Stimulated activated CD4-positive, alpha-beta T cell treated with anti-CD3 and anti-CD28 coated beads, Interleukin-1b, Interleukin-23, amount 100 ng/mL, for 24 hours (primary cell): ENCODE data around the gene LARP6.
"Not testable (repeated sequence)": the region's sequence is repeated elsewhere in the genome, so short reads cannot be mapped to it uniquely, and the experiment has no call there.

ENCODE experiments used
- DNase-seq, 4 experiments: peaks; one replicate each; pipeline ENCODE4 v3.0.0-alpha.2; 2020; ENCODE audit warnings: low read depth in 4 of 4, low spot score in 1 of 4

Gene LARP6

DNA sequence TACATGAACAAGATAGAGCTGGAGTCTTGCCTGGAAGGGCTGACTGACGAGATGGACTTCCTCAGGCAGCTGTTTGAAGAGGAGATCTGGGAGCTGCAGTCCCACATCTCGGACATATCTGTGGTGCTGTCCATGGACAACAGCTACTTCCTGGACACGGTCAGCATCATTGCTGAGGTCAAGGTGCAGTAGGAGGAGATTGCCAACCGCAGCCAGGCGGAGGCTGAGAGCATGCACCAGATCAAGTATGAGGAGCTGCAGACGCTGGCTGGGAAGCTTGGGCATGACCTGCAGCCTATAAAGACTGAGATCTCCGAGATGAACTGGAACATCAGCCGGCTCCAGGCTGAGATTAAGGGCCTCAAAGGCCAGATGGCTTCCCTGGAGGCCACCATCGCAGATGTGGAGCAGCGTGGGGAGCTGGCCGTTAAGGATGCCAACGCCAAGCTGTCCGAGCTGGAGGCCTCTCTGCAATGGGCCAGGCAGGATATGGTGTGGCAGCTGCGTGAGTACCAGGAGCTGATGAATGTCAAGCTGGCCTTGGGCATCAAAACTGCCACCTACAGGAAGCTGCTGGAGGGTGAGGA is 5.5 kb upstream of the LARP6 start:
- no peak for DNase-seq

DNA sequence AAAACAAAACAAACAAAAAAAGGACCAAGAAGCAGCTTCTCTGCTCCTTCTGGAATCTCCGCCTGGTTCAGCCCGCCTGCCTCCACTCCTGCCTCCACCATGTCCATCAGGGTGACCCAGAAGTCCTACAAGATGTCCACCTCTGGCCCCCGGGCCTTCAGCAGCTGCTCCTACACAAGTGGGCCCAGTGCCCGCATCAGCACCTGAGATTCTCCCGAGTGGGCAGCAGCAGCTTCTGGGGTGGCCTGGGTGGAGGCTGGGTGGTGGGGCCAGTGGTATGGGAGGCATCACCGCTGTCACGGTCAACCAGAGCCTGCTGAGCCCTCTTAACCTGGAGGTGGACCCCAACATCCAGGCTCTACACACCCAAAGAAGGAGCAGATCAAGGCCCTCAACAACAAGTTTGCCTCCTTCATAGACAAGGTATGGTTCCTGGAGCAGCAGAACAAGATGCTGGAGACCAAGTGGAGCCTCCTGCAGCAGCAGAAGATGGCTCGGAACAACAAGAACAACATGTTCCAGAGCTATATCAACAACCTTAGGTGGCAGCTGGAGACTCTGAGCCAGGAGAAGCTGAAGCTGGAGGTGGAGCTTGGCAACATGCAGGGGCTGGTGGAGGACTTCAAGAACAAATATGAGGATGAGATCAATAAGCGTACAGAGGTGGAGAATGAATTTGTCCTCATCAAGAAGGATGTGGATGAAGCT is 4.8 kb upstream of the LARP6 start:
- DNase-seq = not testable (repeated sequence)

DNA sequence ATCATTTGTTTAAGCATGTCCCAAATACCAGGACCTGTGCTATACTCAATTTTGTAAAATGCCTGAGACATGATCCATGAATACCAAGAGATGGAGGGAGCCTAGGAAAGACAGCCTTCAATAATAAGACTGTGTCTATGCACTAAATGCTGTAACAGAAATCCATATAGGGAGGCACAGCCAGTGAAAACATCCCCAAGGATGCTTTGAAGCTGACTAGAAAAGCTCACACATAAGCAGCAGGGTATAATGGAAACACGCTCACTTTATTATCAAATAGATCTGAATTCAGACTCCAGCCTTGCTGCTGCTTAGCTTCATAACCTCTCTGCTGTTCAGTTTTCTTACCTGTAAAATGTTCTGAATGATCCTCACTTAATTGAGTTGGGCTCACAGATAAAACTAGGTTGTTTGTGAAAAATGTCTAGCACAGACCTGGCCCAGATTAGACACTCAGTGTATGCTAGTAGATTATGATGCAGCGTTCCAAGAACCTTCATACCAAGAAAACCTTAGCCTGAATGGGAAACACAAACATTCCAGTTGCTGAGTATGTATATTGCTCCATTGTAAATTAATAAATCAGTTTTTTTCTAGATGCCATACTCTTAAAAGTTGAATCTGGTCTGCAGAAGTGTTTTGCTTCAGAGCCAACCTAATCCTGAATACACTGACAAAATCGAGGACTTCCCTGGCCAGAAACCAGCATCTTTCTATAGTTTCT is 3.8 kb upstream of the LARP6 start:
- no peak for DNase-seq

DNA sequence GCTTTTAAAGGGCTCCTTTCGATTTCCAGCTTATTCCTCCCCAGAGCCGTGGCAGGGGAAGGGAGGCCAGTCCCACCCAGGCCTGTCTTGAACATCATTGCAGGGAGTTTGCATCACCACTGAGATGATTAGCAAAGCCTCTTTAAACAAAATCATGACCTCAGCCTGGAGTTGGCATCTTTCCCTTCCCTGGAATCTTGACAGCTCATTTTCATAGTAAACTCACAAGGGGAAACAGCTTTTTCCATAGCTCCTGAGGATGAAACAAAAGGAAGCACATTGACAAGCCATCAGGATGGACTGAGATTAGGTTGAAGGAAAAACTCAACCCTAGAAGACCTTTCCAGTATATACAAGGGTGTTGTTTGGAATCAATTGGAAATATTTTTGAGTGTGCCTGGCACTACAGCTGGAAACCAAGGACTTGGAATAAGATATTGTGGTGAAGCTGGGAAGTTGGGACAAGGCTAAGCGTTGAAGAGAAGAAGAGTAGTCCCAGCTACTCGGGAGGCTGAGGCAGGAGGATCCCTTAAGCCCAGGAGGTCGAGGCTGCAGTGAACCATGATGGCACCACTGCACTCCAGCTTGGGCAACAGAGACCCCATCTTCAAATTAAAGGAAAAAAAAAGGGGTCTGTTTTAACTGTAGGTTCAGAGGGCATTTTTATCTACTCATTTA is 3.1 kb upstream of the LARP6 start:
- DNase-seq = no peak

DNA sequence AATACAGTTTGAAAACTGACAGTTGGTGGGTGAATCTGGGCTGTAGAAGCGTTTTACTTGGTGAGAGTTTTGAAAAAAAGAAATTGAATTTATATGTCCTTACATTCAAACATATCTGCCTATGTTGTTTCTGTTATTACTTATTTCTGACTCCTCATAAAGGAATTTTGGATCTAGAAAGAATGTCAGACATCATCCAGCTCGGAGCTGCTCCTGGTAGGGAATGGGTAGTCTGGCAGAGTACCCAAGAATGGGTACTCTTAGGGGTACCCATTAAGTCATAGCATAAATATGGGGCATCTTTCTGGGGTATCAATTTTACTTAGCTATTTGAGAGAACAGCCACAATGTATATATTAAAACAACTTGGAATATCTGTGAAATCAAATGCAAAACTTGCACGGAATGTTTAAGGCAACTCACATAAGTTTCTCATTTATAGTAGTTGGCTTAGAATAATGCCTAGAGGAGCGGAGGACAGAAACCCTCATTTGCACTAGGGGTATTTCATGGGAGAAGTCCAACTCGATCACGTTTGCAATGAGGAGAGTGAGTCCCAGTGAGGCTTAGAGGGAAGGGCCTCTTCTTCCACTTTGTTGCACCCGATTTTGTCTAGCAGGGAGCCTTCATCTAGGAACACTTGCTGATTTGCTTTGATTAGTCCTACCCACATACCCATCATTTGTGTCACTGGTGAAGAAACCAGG is 2.4 kb upstream of the LARP6 start:
- no peak for DNase-seq

DNA sequence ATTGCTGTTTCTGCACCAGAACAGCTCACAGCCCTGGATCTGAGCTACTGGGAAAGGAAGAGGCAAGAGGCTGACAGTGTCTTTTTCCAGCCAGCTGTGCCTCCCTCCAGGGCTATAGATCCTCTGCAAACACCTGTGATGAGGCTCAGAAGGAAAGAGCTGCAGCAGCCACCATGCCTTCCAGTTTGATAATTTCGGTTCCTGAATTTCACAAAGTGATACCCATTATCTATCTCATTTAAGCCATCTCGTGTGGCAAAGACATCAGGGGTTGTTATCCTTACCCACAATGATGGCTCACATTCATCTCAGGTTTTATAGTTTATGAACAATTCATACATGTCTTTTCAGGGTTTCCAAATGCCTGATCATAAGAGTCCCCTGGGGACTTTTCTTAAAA is 1.8 kb upstream of the LARP6 start:
- DNase-seq = no peak

DNA sequence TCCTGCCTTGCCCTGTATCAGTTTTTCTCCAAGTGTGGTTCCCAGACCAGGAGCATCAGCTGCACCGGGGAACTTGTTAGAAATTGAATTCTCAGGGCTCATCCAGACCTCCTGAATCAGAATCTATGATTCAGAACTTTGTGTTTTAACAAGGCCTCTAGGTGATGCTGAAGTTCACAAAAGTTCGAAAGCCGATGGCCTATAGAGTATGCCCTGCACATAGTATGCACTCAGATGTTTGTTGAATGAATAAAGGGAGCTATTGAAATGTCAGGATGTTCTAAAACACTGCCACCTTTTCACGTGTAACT is 664 bp upstream of the LARP6 start:
- no peak for DNase-seq

DNA sequence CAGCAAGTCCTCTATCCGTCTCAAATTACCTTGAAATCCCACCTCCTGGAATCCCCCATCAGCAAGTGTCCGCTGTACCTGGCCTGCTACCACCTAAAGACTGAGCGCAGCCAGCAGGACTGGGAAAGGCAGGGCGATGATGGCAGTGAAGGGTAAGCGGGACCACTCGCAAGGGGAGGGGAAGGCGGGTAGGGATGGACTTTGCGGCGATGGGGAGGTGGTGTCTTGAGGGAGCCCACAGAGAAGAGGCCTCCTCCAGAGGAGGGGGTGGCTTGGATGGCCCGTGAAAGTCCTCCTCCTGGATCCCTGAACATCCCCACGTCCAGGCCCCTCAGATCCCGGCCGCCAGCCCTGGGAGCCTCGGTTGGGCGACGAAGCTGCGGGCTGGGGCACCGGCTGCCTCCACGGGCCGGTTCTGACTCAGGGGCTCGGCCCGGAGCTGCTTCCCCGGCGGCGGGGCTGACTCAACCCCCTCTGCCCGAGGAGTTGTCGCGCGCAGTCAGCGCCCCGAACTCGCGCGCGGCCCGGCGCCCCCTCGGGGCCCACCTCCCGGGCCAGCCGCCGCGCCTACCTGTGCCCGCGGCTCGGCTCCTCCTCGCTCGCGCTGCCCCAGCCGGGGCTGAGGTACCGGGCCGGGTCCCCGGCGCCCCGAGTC is 512 bp downstream of the LARP6 start:
- DNase-seq = no peak

DNA sequence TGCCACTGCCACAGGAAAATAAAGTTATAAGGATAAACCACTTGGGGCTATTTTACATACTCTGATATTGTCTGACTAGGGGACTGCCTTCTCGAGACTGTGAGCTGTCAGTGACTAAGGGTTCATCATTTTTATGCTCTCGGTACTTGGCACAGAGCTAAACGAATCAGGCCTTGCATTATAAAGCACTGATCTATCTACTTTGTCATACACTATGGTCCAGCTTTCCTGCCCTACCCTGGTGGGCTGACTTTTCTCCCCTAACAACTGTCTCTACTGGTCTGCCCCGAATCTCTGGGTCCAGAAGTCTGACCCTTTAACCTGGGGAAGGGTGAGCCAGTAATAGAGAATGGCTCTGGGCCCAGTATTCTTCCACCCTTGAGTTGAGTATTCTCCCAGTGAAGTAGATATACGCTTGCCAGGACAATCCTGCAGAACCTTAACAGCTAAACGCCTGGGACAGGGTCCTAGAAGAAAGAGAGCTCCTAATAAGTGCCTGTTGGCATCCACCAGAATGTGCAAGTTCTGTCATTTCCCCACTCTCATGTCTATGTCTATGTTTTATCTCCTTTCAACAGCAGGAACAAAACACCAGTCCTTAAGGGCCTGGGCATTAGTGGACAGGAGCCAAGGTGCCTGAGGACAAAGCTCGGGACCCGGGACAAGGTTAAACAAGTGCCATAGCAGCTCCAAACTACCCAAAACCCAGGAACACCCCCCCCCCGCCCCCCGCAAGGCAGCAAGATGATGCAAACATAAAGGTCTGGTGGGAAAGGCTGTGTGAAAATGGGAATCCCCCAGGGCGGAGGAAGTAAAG is 1.2 kb downstream of the LARP6 start:
- no peak for DNase-seq

DNA sequence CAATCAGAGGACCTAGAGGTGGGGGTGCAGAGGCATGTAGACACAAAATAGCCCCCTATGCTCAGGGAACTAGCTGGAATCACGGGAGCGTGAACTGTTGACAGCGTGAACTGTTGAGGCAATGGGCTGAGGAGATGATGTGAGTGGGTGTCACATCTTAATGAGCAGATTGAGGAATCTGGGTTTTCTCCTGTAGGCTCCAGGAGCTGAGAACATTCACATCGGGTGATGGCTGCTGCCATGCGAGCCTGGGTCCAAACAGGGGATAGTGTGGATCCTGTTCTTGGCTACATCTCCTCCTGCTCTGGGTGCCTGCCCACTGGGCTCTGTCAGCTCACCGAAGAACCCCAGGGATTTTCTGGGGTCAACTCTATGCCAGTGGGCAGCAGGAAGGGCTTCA is 2.1 kb downstream of the LARP6 start:
- no peak for DNase-seq

DNA sequence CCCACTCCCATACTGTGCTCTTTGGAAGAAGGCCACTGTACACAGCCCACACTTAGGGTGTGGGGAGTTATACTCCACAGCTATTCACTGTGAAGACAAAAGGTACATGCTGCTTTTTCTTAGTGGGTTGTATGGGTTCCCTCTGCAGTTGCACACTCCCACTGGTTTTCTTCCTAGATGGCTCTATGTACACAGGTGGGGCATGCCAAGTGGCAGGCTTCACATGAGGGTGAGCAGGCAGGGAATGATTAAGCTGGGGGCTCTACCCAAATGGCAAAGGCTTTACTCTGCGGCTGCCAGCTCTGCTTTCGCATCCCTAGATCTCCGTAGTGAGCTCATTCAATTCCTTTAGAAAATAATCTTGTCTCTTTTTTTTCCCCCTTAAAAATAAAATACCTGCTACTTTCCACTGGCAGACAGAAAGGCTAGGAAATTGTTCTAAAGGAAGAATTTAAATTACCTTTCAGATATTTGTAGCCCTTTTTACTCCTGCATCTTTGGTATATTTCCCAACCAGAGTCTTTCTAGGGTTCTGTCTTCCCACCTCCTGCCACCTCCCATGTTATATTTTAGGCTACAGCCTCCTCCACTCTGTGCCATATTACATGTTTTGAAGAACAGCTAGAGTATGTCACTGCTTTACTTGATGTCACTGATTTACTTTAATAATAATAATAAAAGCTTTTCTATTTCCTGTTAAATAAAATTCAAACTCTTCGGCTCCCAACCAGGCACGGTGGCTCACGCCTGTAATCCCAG is 8.2 kb downstream of the LARP6 start:
- no peak for DNase-seq

DNA sequence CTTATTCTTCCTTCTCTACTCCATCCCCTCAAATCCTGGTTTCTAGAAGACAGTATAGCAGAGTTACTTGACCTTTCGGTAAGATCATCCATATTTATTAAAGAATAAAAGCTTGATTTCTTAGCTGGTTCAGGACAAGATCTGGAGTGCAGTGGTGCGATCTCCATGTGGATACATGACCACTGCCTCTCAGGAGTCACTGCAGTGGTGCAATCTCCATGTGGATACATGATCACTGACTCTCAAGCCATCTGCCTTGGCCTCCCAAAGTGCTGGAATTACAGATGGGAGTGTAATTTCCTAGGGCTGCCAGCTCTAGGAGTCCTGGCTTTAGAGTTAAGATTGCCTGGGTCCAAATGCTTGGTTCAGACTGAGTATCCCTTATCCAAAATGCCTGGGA is 16.5 kb downstream of the LARP6 start:
- DNase-seq = no peak

DNA sequence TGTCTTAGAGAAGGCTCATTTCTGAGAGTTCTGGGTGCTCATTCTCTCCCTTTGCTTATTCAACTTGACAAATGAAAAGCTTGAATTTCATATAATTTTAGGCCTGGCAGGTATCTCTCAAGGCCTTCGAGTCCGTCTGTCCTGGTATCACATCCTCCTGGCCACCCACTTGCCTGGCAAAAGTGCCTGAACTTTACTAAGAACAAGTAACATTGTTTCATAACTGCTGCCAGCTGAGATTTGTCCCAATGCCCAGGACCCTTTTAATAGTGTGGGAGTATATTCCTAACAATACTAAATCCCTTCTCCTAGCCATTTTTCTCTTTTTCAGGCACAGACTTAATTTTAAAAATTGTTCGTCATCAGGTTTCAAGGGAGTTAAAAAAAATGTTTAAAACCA is 18.1 kb downstream of the LARP6 start:
- no peak for DNase-seq

DNA sequence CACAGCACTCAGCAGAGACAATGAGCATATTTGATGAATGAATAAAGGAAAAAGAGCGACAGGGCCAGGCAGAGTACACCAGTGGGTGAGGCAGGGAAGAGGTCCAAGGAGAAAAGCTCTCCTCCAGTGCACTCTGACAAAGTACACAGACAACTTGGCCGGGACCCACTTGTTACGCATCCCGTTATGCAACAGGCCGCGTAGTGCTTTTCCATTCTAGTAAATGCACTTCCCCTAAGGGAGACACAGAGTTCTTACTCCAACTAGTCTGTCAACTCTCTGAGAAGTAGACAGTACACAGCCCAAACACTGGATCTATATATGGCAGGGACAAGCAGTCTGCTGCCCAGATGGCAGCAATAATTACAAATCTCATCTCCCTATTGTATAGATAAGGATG is 18.5 kb downstream of the LARP6 start:
- DNase-seq = no peak

DNA sequence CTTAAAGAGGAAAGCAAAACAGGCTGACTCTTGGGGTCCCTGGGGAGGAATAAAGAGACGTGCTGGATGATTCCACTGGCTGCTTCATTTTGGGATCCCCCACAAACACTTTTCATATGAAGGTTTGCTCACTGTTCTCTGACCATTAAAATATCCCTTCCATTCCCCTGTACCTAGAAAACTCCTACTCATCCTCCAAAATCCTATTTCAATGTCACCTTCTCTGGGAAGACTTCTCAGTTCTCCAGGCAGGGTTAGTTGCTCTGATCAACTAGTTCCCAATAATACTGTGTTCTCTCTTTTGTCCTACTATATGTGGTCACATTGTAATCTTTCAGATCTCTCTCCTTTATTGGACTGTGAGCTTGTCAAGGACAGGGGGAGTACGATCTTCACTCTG is 19.0 kb downstream of the LARP6 start:
- no peak for DNase-seq

DNA sequence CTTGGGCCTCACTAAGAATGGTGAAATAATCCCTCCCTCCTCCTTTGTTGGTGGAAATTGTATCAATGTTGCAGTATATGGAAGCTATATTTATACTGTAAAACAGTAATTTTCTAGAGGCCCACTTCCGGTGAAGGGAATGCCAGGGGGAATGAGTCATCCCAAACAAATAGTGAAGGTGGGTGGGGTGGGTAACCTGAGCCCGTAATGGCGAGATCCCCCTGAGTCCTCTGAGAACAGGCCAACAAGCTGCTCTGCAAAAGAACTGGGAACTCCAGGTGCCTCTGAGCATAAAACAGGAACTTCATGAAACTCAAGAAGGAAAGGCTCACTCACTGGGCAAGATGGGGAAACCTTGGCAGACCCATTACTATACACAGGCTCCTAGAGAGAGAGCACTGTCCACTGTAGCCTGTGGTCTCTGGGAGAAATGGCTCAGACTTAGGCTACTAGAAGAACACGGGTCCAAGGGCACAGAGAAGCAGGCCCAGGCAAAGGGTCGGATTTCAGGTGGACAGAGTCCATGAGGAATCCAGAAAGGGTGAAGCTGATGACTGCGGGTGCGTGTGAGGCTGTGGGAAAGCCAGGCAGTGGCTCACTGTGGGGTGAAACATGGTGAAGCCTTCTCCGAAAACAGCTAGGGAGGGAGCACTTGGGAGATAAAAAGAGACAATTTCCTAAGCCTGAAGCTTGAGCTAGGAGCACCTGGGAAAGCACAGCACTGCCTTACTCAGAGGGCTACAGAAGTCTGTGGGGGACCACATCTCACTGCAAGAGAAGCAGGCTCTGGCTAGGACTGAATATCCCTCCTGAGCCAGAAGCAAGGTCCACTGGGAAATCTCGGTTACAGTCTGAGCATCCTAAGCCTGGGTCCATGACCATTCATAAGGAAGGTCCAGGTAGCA is 19.8 kb downstream of the LARP6 start:
- no peak for DNase-seq

DNA sequence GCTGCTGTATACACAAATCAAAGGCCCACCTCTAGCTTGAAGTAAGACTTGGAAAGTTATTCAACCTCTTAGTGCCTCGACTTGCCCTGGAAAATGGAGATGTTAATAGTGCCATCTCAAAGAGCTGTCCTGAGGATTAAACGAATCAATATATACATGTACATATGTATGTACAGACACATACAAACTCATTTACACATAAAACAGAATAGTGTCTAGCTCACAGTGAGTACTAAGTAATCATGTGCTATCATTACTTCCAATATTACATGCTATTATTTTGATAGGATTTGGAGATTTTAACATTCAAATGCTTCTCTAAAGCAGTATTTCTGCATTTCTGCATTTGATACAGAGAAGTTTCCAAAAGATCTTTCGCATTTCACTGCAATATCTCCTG is 20.5 kb downstream of the LARP6 start:
- no peak for DNase-seq

DNA sequence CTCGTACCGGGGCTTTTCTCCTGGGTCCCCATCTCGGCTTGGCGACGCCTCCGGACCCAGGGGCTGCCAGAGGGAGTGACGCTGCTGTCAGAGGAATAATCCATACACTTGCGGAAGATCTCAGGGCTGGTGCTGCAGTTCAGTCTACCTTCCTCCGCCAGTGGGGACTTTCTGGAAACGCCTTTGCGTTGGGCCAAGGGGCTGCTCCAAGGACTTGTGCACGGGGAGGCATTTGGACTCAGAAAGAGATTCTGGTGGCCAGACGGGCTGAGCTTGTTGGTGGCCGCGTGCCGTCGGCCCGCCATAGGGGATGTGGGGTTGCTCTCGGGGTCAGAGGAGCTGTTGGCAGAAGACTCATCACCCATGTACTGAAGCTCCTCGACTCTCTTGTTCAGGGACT is 21.8 kb downstream of the LARP6 start:
- no peak for DNase-seq
